A549 treated with Hydrocortisone at 1 μM for 4 hours (cell line): ENCODE data around the gene PHF1. TPM values are rescaled to one million over a fixed set of nuclear protein-coding genes. Genes with fewer than 3 reads are reported as not detected.

Experiments
- total RNA-seq: library from RNA; stranded (reverse); fragments of 200-300 nt; extraction: Qiagen RNA extraction; gene quantifications from 5 replicates; pipeline ENCODE4 v1.2.3, GENCODE V29; 2022

PHF1 gene
- 14.2 to 18.0 TPM (median 15.3 TPM) in 5 replicates for total RNA-seq

DNA sequence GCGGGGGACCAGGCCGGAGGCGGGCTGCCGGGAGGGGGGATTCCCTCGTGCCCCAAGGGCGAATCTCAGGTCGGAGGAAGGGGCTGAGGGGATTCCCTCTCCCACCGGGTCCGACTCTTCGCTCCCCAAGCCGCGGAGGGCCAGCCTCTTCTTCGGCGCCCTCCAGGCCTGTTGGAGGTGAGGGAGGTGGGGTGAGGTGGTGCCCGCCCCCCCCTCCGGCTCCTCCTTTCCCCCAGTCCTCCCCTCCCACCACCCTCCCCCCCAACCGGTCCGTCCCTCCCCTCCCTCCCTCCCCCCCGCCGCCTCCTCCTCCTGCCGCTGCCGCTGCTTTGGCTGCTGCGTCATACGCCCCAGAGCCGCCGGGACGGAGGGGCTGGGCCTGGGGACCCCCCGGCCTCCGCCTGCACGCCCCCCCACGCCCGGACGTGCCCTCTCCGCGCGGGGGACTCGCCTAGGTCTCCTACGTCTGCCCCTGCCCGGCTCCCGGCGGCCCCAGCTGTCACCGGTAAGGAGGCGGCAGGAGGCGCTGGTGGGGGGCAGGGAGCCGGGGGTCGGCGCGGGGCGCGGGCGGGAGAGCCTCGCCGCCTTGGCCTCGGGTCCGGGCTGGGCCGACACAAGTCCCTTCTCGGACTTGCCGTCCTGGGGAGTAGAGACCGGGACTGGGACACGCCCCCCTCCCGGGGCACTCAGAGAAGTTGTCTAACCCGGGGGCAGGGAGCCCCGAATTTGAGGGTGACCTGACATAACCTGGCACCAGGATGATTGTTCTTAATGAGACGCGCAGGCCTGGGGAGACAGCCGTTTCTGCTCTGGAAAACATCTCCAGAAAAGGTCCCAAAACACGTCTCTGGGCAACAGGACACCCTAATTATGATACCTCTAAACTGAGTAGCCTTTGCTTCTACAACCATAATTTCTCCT is at the start of gene PHF1:
TSS of gene PHF1 (plus strand) at position 304 of the 921 bp plus-strand sequence. CDS start 1,250 bp downstream, outside the sequence.

GRCh38 chr6:33391278-33391921 is 19.4 kb upstream of the PHF1 start, which contains the start of gene KIFC1:
KIFC1 (plus strand) TSS chr6:33391823; CDS start chr6:33391986, 163 bp downstream.

DNA sequence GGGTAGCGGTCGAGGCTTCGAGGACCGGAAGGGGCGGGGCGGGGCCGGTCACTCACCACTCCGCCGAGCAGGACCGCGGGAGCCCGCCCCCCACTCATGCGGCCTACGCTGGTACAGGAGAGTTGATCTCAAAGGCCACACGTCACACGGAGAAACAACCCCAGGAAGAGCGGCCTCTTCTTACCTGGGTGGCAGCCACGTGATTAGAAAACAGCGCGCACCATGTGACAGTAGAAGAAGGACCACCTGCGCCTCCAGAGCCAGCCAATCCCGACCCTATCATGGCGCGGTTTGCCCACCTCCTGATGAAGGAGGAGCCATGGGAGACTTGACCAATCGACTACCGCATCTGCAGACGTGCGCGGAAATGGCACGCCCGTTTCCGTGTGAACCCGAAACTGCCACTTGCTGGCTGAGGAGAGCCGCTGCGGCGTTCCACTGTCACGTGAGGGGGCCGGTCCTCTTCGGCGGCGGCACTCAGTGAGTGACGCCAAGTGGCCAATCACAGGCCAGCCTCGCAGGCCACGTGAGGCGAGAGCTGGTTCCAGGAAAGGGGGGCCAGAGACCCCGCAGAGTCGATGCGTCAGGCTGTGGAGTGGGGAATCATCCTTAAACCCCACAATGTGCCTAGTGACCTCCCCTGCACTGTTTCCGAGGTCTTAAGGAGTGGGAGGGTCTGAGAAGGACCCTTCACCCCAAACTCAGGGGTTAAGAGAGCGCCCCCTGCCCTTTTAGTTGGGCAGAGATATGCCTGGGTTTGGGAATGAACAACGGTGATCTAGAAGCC is 7.3 kb downstream of the PHF1 start, which contains the start of gene CUTA:
TSS of gene CUTA (minus strand) at position 205 of the 787 bp plus-strand sequence. CDS start at position 98, 107 bp downstream.

GRCh38 chr6:33419580-33420490 is 9.0 kb downstream of the PHF1 start, which contains the start of gene SYNGAP1:
SYNGAP1 (plus strand) TSS chr6:33420065; CDS start chr6:33420265, 200 bp downstream.

DNA sequence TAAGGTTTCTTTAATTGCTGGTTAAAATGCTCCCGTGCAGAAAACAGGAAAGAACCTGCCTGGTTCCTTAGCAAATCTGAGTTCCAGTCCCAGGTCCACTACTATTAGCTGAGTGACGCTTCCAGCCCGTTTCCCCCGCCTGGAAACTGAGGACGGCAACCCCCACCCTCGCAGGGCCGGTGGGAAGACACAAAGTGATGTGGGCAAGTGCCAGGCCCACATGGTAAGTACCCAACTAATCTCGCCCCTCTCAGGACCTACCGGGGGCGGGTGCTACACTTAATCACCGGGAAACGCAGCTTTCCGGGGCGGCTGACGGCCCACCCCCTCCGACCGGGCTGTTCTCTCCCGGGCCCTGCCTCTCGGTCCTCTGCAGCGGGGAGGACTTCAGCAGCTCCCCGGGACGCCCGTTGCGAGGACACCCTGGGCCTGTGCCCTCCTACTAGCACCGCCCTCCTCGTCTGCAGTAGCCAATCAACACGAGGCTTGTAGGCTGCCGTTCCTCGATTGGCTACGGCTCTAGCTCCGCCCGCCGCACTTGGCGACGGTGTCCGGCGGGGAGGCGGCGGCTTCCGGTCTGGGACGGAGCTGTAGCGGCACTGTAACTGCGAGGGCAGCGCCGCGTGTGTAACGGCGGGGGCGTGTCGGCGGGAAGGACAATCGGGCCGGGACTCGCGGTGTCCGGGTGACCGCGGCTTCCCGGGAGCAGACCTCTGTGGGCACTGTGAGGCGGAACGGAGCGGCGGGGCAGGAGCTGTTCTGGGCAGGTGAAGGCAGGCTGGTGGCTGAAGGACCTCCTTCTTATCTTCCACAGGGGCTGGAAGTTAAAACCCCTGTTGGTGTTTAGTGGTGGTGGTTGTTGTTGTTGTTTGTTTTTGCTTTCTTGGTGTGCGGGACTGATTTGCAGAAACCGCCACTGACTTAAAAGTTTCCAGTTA is 43.5 kb downstream of the PHF1 start, which contains the start of gene ZBTB9:
TSS of gene ZBTB9 (plus strand) at position 568 of the 938 bp plus-strand sequence. CDS start 525 bp downstream, outside the sequence.

Other genes starting within 250 kb of the PHF1 start
- 0.52 to 0.93 TPM (median 0.73 TPM) in 5 replicates for gene COL11A2, start 218.5 kb upstream of the PHF1 start, total RNA-seq
- gene RXRB, start 210.3 kb upstream of the PHF1 start, total RNA-seq: 18.4 to 21.6 TPM (median 20.6 TPM) in 5 replicates
- 98.2 to 128 TPM (median 107 TPM) in 5 replicates for gene SLC39A7, start 210.1 kb upstream of the PHF1 start, total RNA-seq
- gene HSD17B8, start 206.4 kb upstream of the PHF1 start, total RNA-seq: 12.2 to 16.7 TPM (median 14.9 TPM) in 5 replicates
- 20.3 to 25.5 TPM (median 23.6 TPM) in 5 replicates for gene RING1, start 202.5 kb upstream of the PHF1 start, total RNA-seq
- gene VPS52, start 139.1 kb upstream of the PHF1 start, total RNA-seq: 16.0 to 19.1 TPM (median 17.0 TPM) in 5 replicates
- gene RPS18, start 138.9 kb upstream of the PHF1 start, total RNA-seq: 2,510 to 2,725 TPM (median 2,552 TPM) in 5 replicates
- gene B3GALT4, start 133.9 kb upstream of the PHF1 start, total RNA-seq: 0.56 to 1.2 TPM (median 0.95 TPM) in 5 replicates
- gene WDR46, start 121.8 kb upstream of the PHF1 start, total RNA-seq: 48.8 to 53.2 TPM (median 50.6 TPM) in 5 replicates
- 95.0 to 118 TPM (median 104 TPM) in 5 replicates for gene PFDN6, start 121.4 kb upstream of the PHF1 start, total RNA-seq
- 11.7 to 14.0 TPM (median 13.1 TPM) in 5 replicates for gene RGL2, start 112.1 kb upstream of the PHF1 start, total RNA-seq
- gene TAPBP, start 96.9 kb upstream of the PHF1 start, total RNA-seq: 35.1 to 42.4 TPM (median 36.9 TPM) in 5 replicates
- 2.4 to 3.4 TPM (median 3.3 TPM) in 5 replicates for gene ZBTB22, start 93.3 kb upstream of the PHF1 start, total RNA-seq
- 34.5 to 41.5 TPM (median 34.7 TPM) in 5 replicates for gene DAXX, start 88.1 kb upstream of the PHF1 start, total RNA-seq
- 42.3 to 45.8 TPM (median 44.0 TPM) in 5 replicates for gene KIFC1, start 19.2 kb upstream of the PHF1 start, total RNA-seq
- gene CUTA, start 7.1 kb downstream of the PHF1 start, total RNA-seq: 167 to 226 TPM (median 199 TPM) in 5 replicates
- 3.1 to 4.8 TPM (median 4.4 TPM) in 5 replicates for gene SYNGAP1, start 9.1 kb downstream of the PHF1 start, total RNA-seq
- gene ZBTB9, start 43.6 kb downstream of the PHF1 start, total RNA-seq: 9.9 to 12.3 TPM (median 11.7 TPM) in 5 replicates
- 42.5 to 46.9 TPM (median 43.4 TPM) in 5 replicates for gene BAK1, start 169.3 kb downstream of the PHF1 start, total RNA-seq
- 35.4 to 50.3 TPM (median 48.0 TPM) in 5 replicates for gene ITPR3, start 210.3 kb downstream of the PHF1 start, total RNA-seq